Measurements from ENCODE around the gene ZNF146.
A peak's percentile ranks its signal among the peaks of the same experiment; 100 is the strongest.

The ZNF146 gene

GRCh38 chr19:36236304-36236945 is 21.5 kb downstream of the ZNF146 start:
- TF ChIP-seq CTCF (IDR thresholded peaks at IDR 0.05; ENCODE audit: low read depth, low read length) = no peak
- H3K4me3 ChIP-seq (ENCODE audit: low read depth, low read length) = no peak overlapping the region
- no peak for DNase-seq (ENCODE audit: low read depth, low spot score)
- in situ Hi-C loops (cut with HindIII; ENCODE audit: low sequenced_read_pairs) = no loop called here

- no peak for TF ChIP-seq CTCF (IDR thresholded peaks at IDR 0.05; ENCODE audit: low read depth, low read length)
- in situ Hi-C loops (cut with HindIII; ENCODE audit: low sequenced_read_pairs) = no loop called here
- no peak for DNase-seq (ENCODE audit: low read depth, low spot score)
- H3K4me3 ChIP-seq (ENCODE audit: low read depth, low read length) = no peak overlapping the region
Measured at GRCh38 chr19:36236946-36237310, 22.0 kb downstream of the ZNF146 start.

DNA sequence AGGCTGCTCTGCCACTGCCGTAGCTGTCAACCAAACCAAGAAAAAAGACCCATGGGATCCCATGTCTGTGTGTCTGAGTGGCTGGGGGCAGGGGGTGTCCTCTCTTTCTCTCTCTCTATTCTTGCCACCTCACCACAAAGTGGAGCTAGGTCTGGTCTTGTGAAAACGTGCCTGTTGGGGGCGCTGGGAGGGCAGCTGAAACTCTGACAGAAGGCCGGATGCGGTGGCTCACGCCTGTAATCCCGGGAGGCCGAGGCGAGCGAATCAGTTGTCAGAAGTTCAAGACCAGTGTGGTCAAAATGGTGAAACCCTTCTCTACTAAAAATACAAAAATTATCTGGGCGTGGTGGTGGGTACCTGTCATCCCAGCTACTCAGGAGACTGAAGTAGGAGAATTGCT is 29.2 kb downstream of the ZNF146 start:
- DNase-seq (ENCODE audit: low read depth, low spot score) = no peak
- H3K4me3 ChIP-seq (ENCODE audit: low read depth, low read length) = no peak overlapping the region
- in situ Hi-C loops (cut with HindIII; ENCODE audit: low sequenced_read_pairs) = no loop called here
- TF ChIP-seq CTCF (IDR thresholded peaks at IDR 0.05; ENCODE audit: low read depth, low read length) = no peak

DNA sequence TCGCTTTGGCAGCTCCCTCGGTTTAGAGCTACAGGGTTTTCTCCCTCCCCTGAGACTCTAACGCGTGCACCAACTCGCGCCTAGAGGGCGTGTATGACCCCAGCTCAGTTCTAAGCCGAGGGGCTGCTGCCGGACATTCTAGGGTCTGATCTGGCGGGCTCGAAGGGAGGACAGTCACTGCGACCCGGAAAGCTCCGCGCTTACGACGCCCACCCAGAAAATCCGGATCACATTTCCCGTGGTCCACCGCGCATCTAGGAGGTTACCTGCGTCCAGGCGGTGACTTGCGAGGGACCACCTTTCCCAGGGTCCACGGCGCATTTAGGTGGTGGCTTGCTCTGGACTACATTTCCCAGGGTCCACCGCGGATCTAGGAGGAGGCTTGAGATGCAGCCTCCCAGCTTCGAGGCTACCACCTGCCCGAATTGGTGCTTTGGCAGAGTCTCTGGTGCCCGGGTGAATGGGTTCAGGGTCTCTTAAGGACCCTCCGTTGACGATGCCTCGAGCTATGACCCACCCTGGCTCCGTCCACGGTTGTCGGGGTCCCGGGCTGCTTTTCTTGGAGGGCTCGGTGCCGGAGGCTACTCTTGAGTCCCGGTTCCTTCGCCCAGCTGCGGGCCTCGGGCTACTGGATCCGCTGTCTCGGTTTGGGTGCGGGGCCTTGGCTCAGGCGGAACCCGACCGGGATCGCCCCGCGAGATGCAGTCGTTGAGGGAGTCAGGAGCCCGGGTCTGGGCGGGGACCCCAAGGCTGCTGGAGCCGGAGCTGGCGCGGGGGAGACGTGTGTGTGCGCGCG is 30.5 kb downstream of the ZNF146 start:
- peak overlapping the region; percentile 27 for H3K4me3 ChIP-seq (ENCODE audit: low read depth, low read length)
- DNase-seq (ENCODE audit: low read depth, low spot score) = no peak
- TF ChIP-seq CTCF (IDR thresholded peaks at IDR 0.05; ENCODE audit: low read depth, low read length) = no peak

GRCh38 chr19:36246006-36246481 is 31.1 kb downstream of the ZNF146 start:
- in situ Hi-C loops (cut with HindIII; ENCODE audit: low sequenced_read_pairs) = no loop called here
- DNase-seq (ENCODE audit: low read depth, low spot score) = no peak
- no peak overlapping the region for H3K4me3 ChIP-seq (ENCODE audit: low read depth, low read length)
- TF ChIP-seq CTCF (IDR thresholded peaks at IDR 0.05; ENCODE audit: low read depth, low read length) = no peak

More for the DNA sequence above, 30.5 kb downstream of the ZNF146 start:
- in situ Hi-C loops (cut with HindIII; ENCODE audit: low sequenced_read_pairs) = no loop called here

GRCh38 chr19:36252047-36252446 is 37.1 kb downstream of the ZNF146 start:
- no peak for TF ChIP-seq CTCF (IDR thresholded peaks at IDR 0.05; ENCODE audit: low read depth, low read length)
- in situ Hi-C loops (cut with HindIII; ENCODE audit: low sequenced_read_pairs) = no loop called here
- DNase-seq (ENCODE audit: low read depth, low spot score) = no peak
- no peak overlapping the region for H3K4me3 ChIP-seq (ENCODE audit: low read depth, low read length)

Data from astrocyte of the spinal cord (primary cell).